ENCODE data around the gene ZNF579.

The ZNF579 gene

GRCh38 chr19:55566823-55567222 lies 13.8 kb downstream of the ZNF579 start:
- no peak for FAIRE-seq

- FAIRE-seq = no peak
These were observed 17.4 kb downstream of the ZNF579 start for GRCh38 chr19:55563261-55563690.

- no peak for FAIRE-seq
These were observed 21.0 kb downstream of the ZNF579 start for GRCh38 chr19:55559684-55560083.

GRCh38 chr19:55554741-55555152 lies 25.9 kb downstream of the ZNF579 start:
- FAIRE-seq = no peak

GRCh38 chr19:55554302-55554701 lies 26.3 kb downstream of the ZNF579 start:
- FAIRE-seq = no peak

- no peak for FAIRE-seq
These were observed 27.1 kb downstream of the ZNF579 start for GRCh38 chr19:55553217-55554182.

- no peak for FAIRE-seq
These were observed 28.0 kb downstream of the ZNF579 start for GRCh38 chr19:55552620-55553019.

GRCh38 chr19:55552206-55552605 lies 28.4 kb downstream of the ZNF579 start:
- no peak for FAIRE-seq

- FAIRE-seq = no peak
These were observed 30.4 kb downstream of the ZNF579 start for GRCh38 chr19:55550321-55550650.

- FAIRE-seq = no peak
These were observed 30.9 kb downstream of the ZNF579 start for GRCh38 chr19:55549500-55550320.

GRCh38 chr19:55546822-55547614 lies 33.6 kb downstream of the ZNF579 start:
- no peak for FAIRE-seq

GRCh38 chr19:55546011-55546410 lies 34.6 kb downstream of the ZNF579 start:
- no peak for FAIRE-seq

- FAIRE-seq = no peak
These were observed 35.2 kb downstream of the ZNF579 start, which contains the start of gene SBK3 for GRCh38 chr19:55545443-55545842. TSS of gene SBK3 (minus strand) at chr19:55545543. CDS start at chr19:55545543, 0 bp downstream.

GRCh38 chr19:55544776-55545439 lies 35.7 kb downstream of the ZNF579 start:
- no peak for FAIRE-seq

GRCh38 chr19:55544014-55544413 lies 36.6 kb downstream of the ZNF579 start:
- FAIRE-seq = no peak

GRCh38 chr19:55543567-55543966 lies 37.1 kb downstream of the ZNF579 start:
- FAIRE-seq = no peak

- FAIRE-seq = no peak
These were observed 38.3 kb downstream of the ZNF579 start for GRCh38 chr19:55542292-55542855.

GRCh38 chr19:55541091-55541490 lies 39.6 kb downstream of the ZNF579 start:
- no peak for FAIRE-seq

- no peak for FAIRE-seq
These were observed 40.0 kb downstream of the ZNF579 start for GRCh38 chr19:55540619-55541018.

GRCh38 chr19:55539090-55539984 lies 41.3 kb downstream of the ZNF579 start:
- FAIRE-seq = no peak

GRCh38 chr19:55538132-55538531 lies 42.5 kb downstream of the ZNF579 start:
- no peak for FAIRE-seq
